IPS DF 4.7 (cell line): ENCODE results near the gene GRID2.

Experiments
- DNase-seq: peaks from one replicate; pipeline ENCODE4 v3.0.0-alpha.2; 2013; ENCODE audit warnings: low spot score; ENCODE audit errors: extremely low read depth

GRID2 gene

GRCh38 chr4:93063325-93063724, 759.6 kb downstream of the GRID2 start:
- no peak for DNase-seq

- DNase-seq = no peak
Measured at GRCh38 chr4:93065790-93066189, 762.0 kb downstream of the GRID2 start.

GRCh38 chr4:93066749-93067148, 763.0 kb downstream of the GRID2 start:
- no peak for DNase-seq

- no peak for DNase-seq
Measured at GRCh38 chr4:93072292-93072691, 768.5 kb downstream of the GRID2 start.

- DNase-seq = no peak
Measured at GRCh38 chr4:93080316-93080715, 776.5 kb downstream of the GRID2 start.

GRCh38 chr4:93084599-93085305, 781.0 kb downstream of the GRID2 start:
- no peak for DNase-seq

GRCh38 chr4:93086356-93086755, 782.6 kb downstream of the GRID2 start:
- DNase-seq = no peak

- no peak for DNase-seq
Measured at GRCh38 chr4:93092765-93093164, 789.0 kb downstream of the GRID2 start.

GRCh38 chr4:93103042-93103441, 799.3 kb downstream of the GRID2 start:
- no peak for DNase-seq

GRCh38 chr4:93116624-93117023, 812.9 kb downstream of the GRID2 start:
- DNase-seq = no peak

GRCh38 chr4:93127489-93127888, 823.7 kb downstream of the GRID2 start:
- no peak for DNase-seq

GRCh38 chr4:93132631-93133030, 828.9 kb downstream of the GRID2 start:
- peak; percentile 46 for DNase-seq

- DNase-seq = no peak
Measured at GRCh38 chr4:93139118-93139517, 835.4 kb downstream of the GRID2 start.

GRCh38 chr4:93143902-93144301, 840.1 kb downstream of the GRID2 start:
- no peak for DNase-seq

- no peak for DNase-seq
Measured at GRCh38 chr4:93144644-93145043, 840.9 kb downstream of the GRID2 start.

GRCh38 chr4:93147524-93148212, 843.9 kb downstream of the GRID2 start:
- peak; percentile 88 for DNase-seq

- no peak for DNase-seq
Measured at GRCh38 chr4:93152491-93152890, 848.7 kb downstream of the GRID2 start.

- DNase-seq = no peak
Measured at GRCh38 chr4:93157986-93158385, 854.2 kb downstream of the GRID2 start.

GRCh38 chr4:93168053-93168452, 864.3 kb downstream of the GRID2 start:
- DNase-seq = no peak

GRCh38 chr4:93169966-93170365, 866.2 kb downstream of the GRID2 start:
- no peak for DNase-seq

GRCh38 chr4:93174598-93174997, 870.8 kb downstream of the GRID2 start:
- no peak for DNase-seq

- DNase-seq = no peak
Measured at GRCh38 chr4:93178279-93178678, 874.5 kb downstream of the GRID2 start.

- no peak for DNase-seq
Measured at GRCh38 chr4:93179044-93179443, 875.3 kb downstream of the GRID2 start.
